Breast epithelium (tissue), 3 donors: ENCODE measurements around the gene ZKSCAN8.

Experiments used
- POLR2A ChIP-seq: fragments of 450-650 bp; IDR thresholded peaks from one replicate; pipeline ENCODE4 v1.6.1; 2016; ENCODE audit warnings: antibody characterized with exemption, mild to moderate bottlenecking, moderate library complexity
- POLR2AphosphoS5 ChIP-seq, 3 donors: sonication (generic); formaldehyde crosslinking; IDR thresholded peaks; one replicate each; pipeline ENCODE4 v1.6.1; 2017; ENCODE audit warnings: antibody characterized with exemption in 3 of 3
- TF ChIP-seq, protein P1 (sequence below), 3 donors: fragments of 450-650 bp; IDR thresholded peaks; one replicate each; pipeline ENCODE4 v1.5.1; 2016 to 2017; ENCODE audit warnings: antibody characterized with exemption in 3 of 3, mild to moderate bottlenecking in 3 of 3, moderate library complexity in 3 of 3

DNA sequence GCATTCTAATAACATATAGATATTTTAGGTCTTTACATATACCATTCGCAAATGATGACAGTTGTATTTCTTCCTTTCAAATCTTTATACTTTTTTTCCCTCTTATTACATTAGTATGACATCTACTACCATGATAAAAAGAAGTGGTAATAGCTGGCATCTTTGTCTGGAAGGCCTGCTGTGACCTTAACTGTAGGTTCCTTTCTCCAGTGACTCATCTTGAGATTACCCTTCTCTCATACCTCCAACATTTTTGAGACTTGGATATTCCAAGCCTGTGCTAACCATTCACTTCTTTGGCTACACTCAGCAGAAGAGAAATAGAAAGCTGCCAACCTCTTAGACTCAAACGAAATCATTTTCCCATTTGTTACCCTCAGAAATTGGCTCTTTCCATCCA is 30.3 kb downstream of the ZKSCAN8 start:
- no peak for TF ChIP-seq POLR2AphosphoS5 (IDR thresholded peaks at IDR 0.05)
- TF ChIP-seq, protein P1, sequence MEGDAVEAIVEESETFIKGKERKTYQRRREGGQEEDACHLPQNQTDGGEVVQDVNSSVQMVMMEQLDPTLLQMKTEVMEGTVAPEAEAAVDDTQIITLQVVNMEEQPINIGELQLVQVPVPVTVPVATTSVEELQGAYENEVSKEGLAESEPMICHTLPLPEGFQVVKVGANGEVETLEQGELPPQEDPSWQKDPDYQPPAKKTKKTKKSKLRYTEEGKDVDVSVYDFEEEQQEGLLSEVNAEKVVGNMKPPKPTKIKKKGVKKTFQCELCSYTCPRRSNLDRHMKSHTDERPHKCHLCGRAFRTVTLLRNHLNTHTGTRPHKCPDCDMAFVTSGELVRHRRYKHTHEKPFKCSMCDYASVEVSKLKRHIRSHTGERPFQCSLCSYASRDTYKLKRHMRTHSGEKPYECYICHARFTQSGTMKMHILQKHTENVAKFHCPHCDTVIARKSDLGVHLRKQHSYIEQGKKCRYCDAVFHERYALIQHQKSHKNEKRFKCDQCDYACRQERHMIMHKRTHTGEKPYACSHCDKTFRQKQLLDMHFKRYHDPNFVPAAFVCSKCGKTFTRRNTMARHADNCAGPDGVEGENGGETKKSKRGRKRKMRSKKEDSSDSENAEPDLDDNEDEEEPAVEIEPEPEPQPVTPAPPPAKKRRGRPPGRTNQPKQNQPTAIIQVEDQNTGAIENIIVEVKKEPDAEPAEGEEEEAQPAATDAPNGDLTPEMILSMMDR (IDR thresholded peaks at IDR 0.05): no peak
- TF ChIP-seq POLR2A: no peak
